Esophagus squamous epithelium (tissue), 4 donors: ENCODE results near the gene PDP2.

Experiments used
- CTCF ChIP-seq, 6 experiments: fragments of 450-650 bp in 4 of 6; fragments of 200-600 bp in 2 of 6; sonication (generic) in 2 of 6; IDR thresholded peaks; one replicate each; pipeline ENCODE4 v1.5.1; 2016 to 2019; ENCODE audit warnings: antibody characterized with exemption in 6 of 6, mild to moderate bottlenecking in 4 of 6, moderate library complexity in 4 of 6
- POLR2A ChIP-seq, 4 donors: fragments of 450-650 bp; IDR thresholded peaks; one replicate each; pipeline ENCODE4 v1.6.1; 2017; ENCODE audit warnings: antibody characterized with exemption in 4 of 4, mild to moderate bottlenecking in 4 of 4, moderate library complexity in 3 of 4

GRCh38 chr16:66886914-66887313 is 6.6 kb downstream of the PDP2 start:
- no peak for TF ChIP-seq POLR2A (IDR thresholded peaks at IDR 0.05)
- no peak for TF ChIP-seq CTCF (IDR thresholded peaks at IDR 0.05)
